MM.1S (cell line): Measurements from ENCODE around the gene STX4.

Experiments used
- DNase-seq: peaks from one replicate; pipeline ENCODE4 v3.0.0-alpha.2; 2015
- H2AFZ ChIP-seq: fragments of 300-600 bp; sonication (generic); 2 replicates; pipeline ENCODE4 v1.6.0; 2016; ENCODE audit warnings: antibody characterized with exemption, low read length
- H3F3A ChIP-seq: fragments of 300-600 bp; sonication (generic); 2 replicates; pipeline ENCODE4 v1.6.1; 2016; ENCODE audit warnings: mild to moderate bottlenecking, antibody characterized with exemption, low read length, moderate library complexity, mixed read lengths; ENCODE audit not compliant: insufficient read depth
- H3K27ac ChIP-seq: fragments of 300-600 bp; sonication (generic); 2 replicates; pipeline ENCODE4 v1.5.1; 2016; ENCODE audit warnings: mild to moderate bottlenecking, low read length
- H3K27me3 ChIP-seq: fragments of 300-600 bp; sonication (generic); replicated peaks from 2 replicates; pipeline ENCODE4 v1.6.0; 2016; ENCODE audit warnings: low read length; ENCODE audit not compliant: insufficient read depth
- H3K36me3 ChIP-seq: fragments of 300-600 bp; sonication (generic); replicated peaks from 2 replicates; pipeline ENCODE4 v1.6.1; 2016; ENCODE audit warnings: mild to moderate bottlenecking, low read length, mixed read lengths; ENCODE audit not compliant: insufficient read depth
- H3K4me1 ChIP-seq: fragments of 300-600 bp; sonication (generic); 2 replicates; pipeline ENCODE4 v1.6.1; 2016; ENCODE audit warnings: low read length, mixed read lengths
- H3K4me2 ChIP-seq: fragments of 300-600 bp; sonication (generic); 2 replicates; pipeline ENCODE4 v1.6.0; 2016; ENCODE audit warnings: low read depth, low read length
- H3K4me3 ChIP-seq: fragments of 300-600 bp; sonication (generic); 2 replicates; pipeline ENCODE4 v1.5.1; 2016; ENCODE audit warnings: low read length, mixed read lengths
- H3K79me2 ChIP-seq: fragments of 300-600 bp; sonication (generic); 2 replicates; pipeline ENCODE4 v1.6.1; 2016; ENCODE audit warnings: mixed run types, low read length, mixed read lengths
- H3K9ac ChIP-seq: fragments of 300-600 bp; sonication (generic); 2 replicates; pipeline ENCODE4 v1.6.1; 2016; ENCODE audit warnings: low read length, mixed read lengths
- H3K9me2 ChIP-seq: fragments of 300-600 bp; sonication (generic); replicated peaks from 2 replicates; pipeline ENCODE4 v1.6.1; 2016; ENCODE audit warnings: mild to moderate bottlenecking, low read length, mixed read lengths; ENCODE audit not compliant: insufficient read depth
- H3K9me3 ChIP-seq: fragments of 300-600 bp; sonication (generic); replicated peaks from 2 replicates; pipeline ENCODE4 v1.6.1; 2016; ENCODE audit warnings: mild to moderate bottlenecking, low read length, mixed read lengths; ENCODE audit not compliant: insufficient read depth
- H4K20me1 ChIP-seq: fragments of 300-600 bp; sonication (generic); 2 replicates; pipeline ENCODE4 v1.6.1; 2016; ENCODE audit warnings: mild to moderate bottlenecking, low read length, moderate library complexity, mixed read lengths; ENCODE audit not compliant: insufficient read depth
- EZH2 ChIP-seq: fragments of 300-600 bp; sonication (generic); optimal IDR thresholded peaks from 2 replicates; pipeline ENCODE3; 2017; ENCODE audit warnings: low read depth, mild to moderate bottlenecking, antibody characterized with exemption, low read length, mixed read lengths
- EZH2phosphoT487 ChIP-seq: fragments of 300-600 bp; sonication (generic); IDR thresholded peaks from 2 replicates; pipeline ENCODE4 v1.6.1; 2018; ENCODE audit warnings: antibody characterized with exemption, low read length
- TF ChIP-seq, protein P1 (sequence below): fragments of 300-600 bp; sonication (generic); IDR thresholded peaks from 2 replicates; pipeline ENCODE4 v1.5.1; 2016; ENCODE audit warnings: antibody characterized with exemption, low read length, mixed read lengths

Gene STX4

DNA sequence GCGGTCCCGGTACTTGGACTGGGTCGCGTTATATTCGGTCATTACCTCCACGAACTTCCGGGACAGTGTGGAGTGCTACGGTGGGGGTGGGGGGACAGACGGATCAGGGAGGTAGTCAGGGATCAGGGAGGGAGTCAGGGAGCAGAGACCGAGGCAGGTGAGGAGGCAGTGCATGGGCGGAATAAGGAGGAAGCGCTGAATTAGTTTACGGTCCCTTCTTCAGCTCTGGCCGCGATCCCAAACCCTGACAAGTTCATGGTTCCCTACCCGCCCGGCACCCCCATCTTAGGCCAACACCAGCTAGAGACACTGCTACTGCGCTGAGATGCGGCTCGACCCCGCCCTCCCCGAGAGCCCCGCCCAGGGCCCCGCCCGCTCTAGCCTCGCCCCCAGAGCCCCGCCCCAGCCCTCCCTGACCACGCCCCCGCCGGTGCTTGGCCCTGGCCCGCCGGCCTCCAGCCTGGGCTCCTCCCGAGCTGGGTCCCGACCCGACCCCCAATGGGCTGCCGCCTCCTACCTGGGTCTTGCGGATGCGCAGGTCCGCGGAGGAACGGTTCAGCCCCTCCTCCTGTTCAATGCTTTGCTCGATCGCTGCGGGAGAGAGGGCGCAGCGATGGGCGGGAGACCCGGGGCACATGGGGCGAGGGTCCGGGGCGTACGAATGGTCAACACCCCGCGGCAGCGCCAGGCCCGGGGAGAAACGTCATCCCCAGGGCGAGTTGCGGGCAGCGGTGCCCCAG, 36.2 kb upstream of the STX4 start:
- no peaks in the 10 kb centered on the region for H4K20me1 ChIP-seq
- no peaks in the 10 kb centered on the region for H3K36me3 ChIP-seq
- H3K9me2 ChIP-seq, result no peaks in the 10 kb centered on the region
- peak overlapping the region; percentile 89 for H2AFZ ChIP-seq
- peak overlapping the region; percentile 54 for H3K4me3 ChIP-seq
- no peaks in the 10 kb centered on the region for H3F3A ChIP-seq
- H3K27me3 ChIP-seq, result peaks cover 59% of the 10 kb centered on the region
- no peaks in the 10 kb centered on the region for H3K79me2 ChIP-seq
- peak; percentile 52 for DNase-seq
- no peak overlapping the region; the same call in 1 of the 2 replicates for H3K9ac ChIP-seq
- no peak overlapping the region for H3K27ac ChIP-seq
- peak overlapping the region; percentile 90 for H3K4me2 ChIP-seq
- peaks cover 7% of the 10 kb centered on the region; the same call in 1 of the 2 replicates for H3K4me1 ChIP-seq
- H3K9me3 ChIP-seq, result no peaks in the 10 kb centered on the region
- TF ChIP-seq, protein P1, sequence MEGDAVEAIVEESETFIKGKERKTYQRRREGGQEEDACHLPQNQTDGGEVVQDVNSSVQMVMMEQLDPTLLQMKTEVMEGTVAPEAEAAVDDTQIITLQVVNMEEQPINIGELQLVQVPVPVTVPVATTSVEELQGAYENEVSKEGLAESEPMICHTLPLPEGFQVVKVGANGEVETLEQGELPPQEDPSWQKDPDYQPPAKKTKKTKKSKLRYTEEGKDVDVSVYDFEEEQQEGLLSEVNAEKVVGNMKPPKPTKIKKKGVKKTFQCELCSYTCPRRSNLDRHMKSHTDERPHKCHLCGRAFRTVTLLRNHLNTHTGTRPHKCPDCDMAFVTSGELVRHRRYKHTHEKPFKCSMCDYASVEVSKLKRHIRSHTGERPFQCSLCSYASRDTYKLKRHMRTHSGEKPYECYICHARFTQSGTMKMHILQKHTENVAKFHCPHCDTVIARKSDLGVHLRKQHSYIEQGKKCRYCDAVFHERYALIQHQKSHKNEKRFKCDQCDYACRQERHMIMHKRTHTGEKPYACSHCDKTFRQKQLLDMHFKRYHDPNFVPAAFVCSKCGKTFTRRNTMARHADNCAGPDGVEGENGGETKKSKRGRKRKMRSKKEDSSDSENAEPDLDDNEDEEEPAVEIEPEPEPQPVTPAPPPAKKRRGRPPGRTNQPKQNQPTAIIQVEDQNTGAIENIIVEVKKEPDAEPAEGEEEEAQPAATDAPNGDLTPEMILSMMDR, result no peak
- TF ChIP-seq EZH2phosphoT487, result no peak
- TF ChIP-seq EZH2, result no peak

DNA sequence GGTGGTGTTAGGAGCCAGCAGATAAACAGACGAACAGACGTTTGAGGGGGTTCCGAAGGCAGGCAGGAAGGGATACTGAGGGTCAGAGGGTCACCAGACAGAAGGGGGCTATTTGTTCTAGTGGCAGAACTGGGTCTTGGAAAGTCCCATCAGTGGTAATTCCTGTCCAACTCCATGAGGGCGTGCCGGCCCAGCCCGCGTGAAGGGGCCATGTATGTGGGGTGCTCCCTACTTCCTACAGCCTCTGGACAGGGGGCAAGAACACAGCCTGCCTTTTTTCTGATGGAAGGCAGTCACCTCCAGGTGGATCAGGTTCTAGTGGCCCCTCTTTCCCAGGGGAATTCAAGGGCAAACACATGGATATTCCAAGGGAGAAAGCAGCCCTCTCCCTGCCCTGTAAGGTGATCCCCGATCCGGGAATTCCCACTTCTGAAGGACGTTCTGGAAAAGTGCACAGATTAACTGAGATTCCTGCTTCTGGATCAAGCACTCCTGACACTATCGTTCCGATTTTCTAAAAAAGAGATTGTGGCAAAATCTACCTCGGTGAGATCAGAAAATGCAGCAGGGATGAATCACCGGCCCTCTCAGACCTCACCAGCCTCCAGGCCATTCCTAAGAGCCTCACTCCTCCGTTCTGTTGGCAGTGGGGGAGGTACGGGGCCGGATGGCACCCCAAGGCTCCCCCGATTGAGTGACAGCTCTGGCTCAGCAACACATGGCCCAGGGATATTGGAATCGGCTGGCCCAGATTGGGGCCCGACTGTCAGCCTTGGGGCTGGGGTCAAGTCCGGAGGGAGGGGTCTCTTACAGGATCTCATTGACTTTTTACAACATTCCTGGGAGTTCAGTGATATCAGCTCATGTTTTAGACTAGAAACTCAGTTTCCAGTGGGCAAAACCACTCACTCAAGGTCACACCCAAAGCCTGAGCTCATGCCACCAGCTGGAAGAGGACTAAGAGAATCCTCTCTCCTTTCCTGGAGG, 35.3 kb upstream of the STX4 start:
- Histone ChIP-seq H3K4me2 (peak overlapping the region; percentile 90; the same call in 1 of the 2 replicates), H3K4me3 (peak overlapping the region; percentile 51), H4K20me1 (no peaks in the 10 kb centered on the region), H3K27ac (no peak overlapping the region), H3K27me3 (peaks cover 67% of the 10 kb centered on the region), H3F3A (no peaks in the 10 kb centered on the region), H3K9me3 (no peaks in the 10 kb centered on the region), H3K79me2 (no peaks in the 10 kb centered on the region), H3K9me2 (no peaks in the 10 kb centered on the region), H3K36me3 (no peaks in the 10 kb centered on the region), H3K4me1 (peaks cover 7% of the 10 kb centered on the region; the same call in 1 of the 2 replicates), H2AFZ (peak overlapping the region; percentile 71), H3K9ac (no peak overlapping the region)
- no peak for TF ChIP-seq EZH2phosphoT487
- no peak for DNase-seq

DNA sequence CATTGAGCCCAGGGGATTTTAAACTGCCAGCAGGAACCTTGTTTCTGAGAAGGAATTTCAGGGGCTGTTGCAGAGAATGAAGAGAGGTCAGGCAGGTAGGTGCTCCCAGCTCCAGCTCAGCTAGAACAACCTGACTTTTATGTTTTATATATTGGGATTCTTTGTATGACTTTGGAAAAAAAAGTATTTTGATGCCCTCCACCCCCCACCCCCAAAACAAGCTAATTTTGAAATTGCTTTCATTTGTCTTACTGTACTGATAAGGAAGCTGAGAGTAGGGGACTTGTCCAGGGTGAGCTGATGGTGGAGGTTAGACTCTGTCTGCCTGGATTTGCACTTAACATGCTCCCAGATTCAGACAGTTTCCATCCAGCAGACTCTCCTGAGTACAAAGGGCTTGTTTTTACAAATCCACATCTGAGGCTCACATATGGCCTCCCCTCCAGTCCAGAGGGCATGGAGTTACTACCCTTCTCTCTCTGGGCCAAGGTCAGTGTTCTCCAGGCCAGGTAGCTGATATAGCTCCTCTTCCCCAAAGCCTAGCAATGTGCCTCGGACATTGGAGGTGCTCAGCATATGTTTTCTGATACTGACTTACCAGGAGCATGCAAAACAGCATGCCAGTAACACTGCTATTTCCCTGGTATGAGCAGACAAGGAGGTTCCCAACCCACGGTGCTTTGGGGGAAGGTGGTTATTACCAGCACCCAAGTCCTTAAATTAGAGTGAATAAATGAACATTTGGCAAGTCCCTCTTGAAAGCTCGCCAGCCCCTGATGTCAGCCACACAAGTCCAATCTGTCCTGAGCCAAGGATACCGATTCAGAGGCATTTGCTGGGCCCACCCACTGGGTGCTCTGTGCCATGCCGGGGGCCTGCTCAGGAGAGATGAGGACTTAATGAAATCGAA, 34.3 kb upstream of the STX4 start:
- Histone ChIP-seq H3K4me3 (no peak overlapping the region), H3K27me3 (peaks cover 78% of the 10 kb centered on the region), H3K9me2 (no peaks in the 10 kb centered on the region), H3K9ac (no peak overlapping the region), H4K20me1 (no peaks in the 10 kb centered on the region), H3K9me3 (no peaks in the 10 kb centered on the region), H3K27ac (no peak overlapping the region), H3K4me1 (peaks cover 7% of the 10 kb centered on the region; the same call in 1 of the 2 replicates), H2AFZ (no peak overlapping the region), H3K4me2 (no peak overlapping the region), H3F3A (no peaks in the 10 kb centered on the region), H3K79me2 (no peaks in the 10 kb centered on the region), H3K36me3 (no peaks in the 10 kb centered on the region)
- DNase-seq, result no peak
- TF ChIP-seq EZH2 (no peak), EZH2phosphoT487 (no peak)
- TF ChIP-seq, protein P1, result no peak
